Ovary (tissue), 9 donors: ENCODE results near the gene CYLD. TPM values are rescaled to one million over a fixed set of nuclear protein-coding genes. Genes with fewer than 3 reads are reported as not detected.

Source experiments
- DNase-seq, 5 donors: peaks; one replicate each; pipeline ENCODE4 v3.0.0-alpha.2; 2019 to 2020
- H3K27ac ChIP-seq, 2 donors: fragments of 200-600 bp; one replicate each; pipeline versions ENCODE4 v1.5.1 to v1.8.0; 2019 to 2022
- H3K27me3 ChIP-seq: fragments of 200-600 bp; one replicate; pipeline ENCODE4 v1.8.0; 2022
- H3K36me3 ChIP-seq: fragments of 200-600 bp; sonication (generic); one replicate; pipeline ENCODE4 v1.5.1; 2019
- H3K4me1 ChIP-seq: one replicate; pipeline ENCODE4 v1.8.1; 2013; ENCODE audit warnings: mild to moderate bottlenecking, moderate library complexity; ENCODE audit not compliant: insufficient read depth
- H3K4me3 ChIP-seq: fragments of 200-600 bp; sonication (generic); one replicate; pipeline ENCODE4 v1.5.1; 2017
- H3K9me3 ChIP-seq, 2 donors: fragments of 200-600 bp in 1 of 2; sonication (generic) in 1 of 2; one replicate each; pipeline versions ENCODE4 v1.5.1 to v1.8.1; 2013 to 2019; ENCODE audit warnings: mild to moderate bottlenecking in 1 of 2, moderate library complexity in 1 of 2
- CTCF ChIP-seq, 3 donors: fragments of 450-650 bp in 2 of 3; fragments of 200-600 bp in 1 of 3; IDR thresholded peaks; one replicate each; pipeline versions ENCODE4 v1.5.1 to v1.8.0; 2016 to 2022; ENCODE audit warnings: antibody characterized with exemption in 3 of 3, mild to moderate bottlenecking in 1 of 3
- EP300 ChIP-seq: sonication (generic); formaldehyde crosslinking; IDR thresholded peaks from one replicate; pipeline ENCODE4 v1.6.1; 2017; ENCODE audit warnings: antibody characterized with exemption
- POLR2A ChIP-seq: fragments of 450-650 bp; IDR thresholded peaks from one replicate; pipeline ENCODE4 v1.6.1; 2017; ENCODE audit warnings: antibody characterized with exemption, mild to moderate bottlenecking, moderate library complexity
- WGBS, 3 donors: extraction: QIAGEN DNeasy Blood & Tissue Kit in 1 of 3; methylation state at CpG; one replicate each; pipeline versions ENCODE4 v1.1.5 to v1.1.7; 2013 to 2017; 5-methylcytosine and 5-hydroxymethylcytosine counted together
- intact Hi-C, 4 donors: fragments of 100-400 bp; cut with DNase I; formaldehyde crosslinking; loops; one replicate each; pipeline versions ENCODE4 v1.11.0 to v1.15.1; 2022 to 2023
- polyA plus RNA-seq, 2 donors: library from polyadenylated mRNA; stranded (reverse); fragments of 200-250 nt in 1 of 2; fragments of 350-450 nt in 1 of 2; fragmentation: Illumina TruSeq in 1 of 2; extraction: RNeasy Lipid Tissue Mini Kit (QIAGEN cat#74804) in 1 of 2; gene quantifications; one replicate each; pipeline ENCODE4 v1.2.3, GENCODE V29; 2013 to 2014
- total RNA-seq, 7 donors: library from RNA; depleted of rRNA in 2 of 7; stranded (reverse); fragments of >200 nt in 2 of 7; fragmentation: NEBNext Ultra II Directional in 3 of 7; extraction: Animal tissue kit (Norgen Biotek cat#: 25700) in 3 of 7; gene quantifications; one replicate each; pipeline versions ENCODE4 v1.1.0 to v1.2.4, GENCODE V29; 2016 to 2023
- donor health status: DM: no; HTN: no; CAD: no; lungs with moderate emphysema.
- donor health status: DM: no; HTN: no; CAD: no.
- donor health status: Bipolar disorder and iron deficiency.
- donor health status: DM: yes; HTN: yes; CAD: no.
- donor health status: DM: no; HTN: no; CAD: no.
- donor health status: DM: yes; HTN: yes; CAD: no.

The CYLD gene
- total and polyA plus RNA-seq, 9 donors = 11.2 to 57.6 (median 38.6) TPM

GRCh38 chr16:50834701-50835100 is 92.8 kb downstream of the CYLD start:
- Histone ChIP-seq H3K27ac (no peak overlapping the region), H3K27me3 (no peaks in the 10 kb centered on the region), H3K4me1 (no peaks in the 10 kb centered on the region), H3K36me3 (no peaks in the 10 kb centered on the region), H3K4me3 (no peak overlapping the region), H3K9me3 (no peaks in the 10 kb centered on the region)
- 91 to 96% (median 95%) methylated on average over 4 of the region's 4 CpGs for WGBS, 3 donors
- no peak for DNase-seq
- no peak for TF ChIP-seq POLR2A
- no peak for TF ChIP-seq EP300
- TF ChIP-seq CTCF (IDR thresholded peaks at IDR 0.05) = no peak
- intact Hi-C loops = no loop called here

GRCh38 chr16:50835358-50836060 is 93.6 kb downstream of the CYLD start:
- 39 to 49% (median 42%) methylated on average over 10 of the region's 10 CpGs for WGBS, 3 donors
- H3K36me3 ChIP-seq = no peaks in the 10 kb centered on the region
- H3K4me3 ChIP-seq = no peak overlapping the region
- no peaks in the 10 kb centered on the region for H3K27me3 ChIP-seq
- no peak for DNase-seq
- no peaks in the 10 kb centered on the region for H3K4me1 ChIP-seq
- H3K9me3 ChIP-seq = no peaks in the 10 kb centered on the region
- H3K27ac ChIP-seq = no peak overlapping the region
- TF ChIP-seq POLR2A = no peak
- TF ChIP-seq CTCF (IDR thresholded peaks at IDR 0.05) = no peak
- no peak for TF ChIP-seq EP300
- intact Hi-C loops = no loop called here

- no peaks in the 10 kb centered on the region for H3K9me3 ChIP-seq
- no peak for DNase-seq
- H3K27me3 ChIP-seq = no peaks in the 10 kb centered on the region
- H3K4me3 ChIP-seq = no peak overlapping the region
- 28 to 49% (median 33%) methylated on average over 10 of the region's 10 CpGs for WGBS, 3 donors
- TF ChIP-seq EP300 (no peak), POLR2A (no peak), CTCF (IDR thresholded peaks at IDR 0.05) (no peak)
- H3K27ac ChIP-seq = no peak overlapping the region
- intact Hi-C loops = no loop called here
- H3K36me3 ChIP-seq = no peaks in the 10 kb centered on the region
- no peaks in the 10 kb centered on the region for H3K4me1 ChIP-seq
Measured at GRCh38 chr16:50836121-50836621, 94.3 kb downstream of the CYLD start.

- Histone ChIP-seq H3K4me1 (no peaks in the 10 kb centered on the region), H3K9me3 (no peaks in the 10 kb centered on the region), H3K4me3 (no peak overlapping the region), H3K36me3 (no peaks in the 10 kb centered on the region), H3K27me3 (no peaks in the 10 kb centered on the region), H3K27ac (no peak overlapping the region)
- no peak for DNase-seq
- WGBS, 3 donors = 83 to 93% (median 93%) methylated on average over 2 of the region's 2 CpGs
- intact Hi-C loops = no loop called here
- TF ChIP-seq EP300 (no peak), POLR2A (no peak), CTCF (IDR thresholded peaks at IDR 0.05) (no peak)
Measured at GRCh38 chr16:50837324-50837723, 95.4 kb downstream of the CYLD start.
